Uterus (tissue), 2 donors: ENCODE results near the gene IRX2.

Experiments used
- POLR2A ChIP-seq, 2 donors: fragments of 450-650 bp; IDR thresholded peaks; one replicate each; pipeline ENCODE4 v1.6.1; 2016; ENCODE audit warnings: antibody characterized with exemption in 2 of 2, mild to moderate bottlenecking in 1 of 2, moderate library complexity in 1 of 2
- TF ChIP-seq, protein P1 (sequence below), 4 experiments: fragments of 200-600 bp in 2 of 4; fragments of 450-650 bp in 2 of 4; sonication (generic) in 2 of 4; IDR thresholded peaks; one replicate each; pipeline ENCODE4 v1.5.1; 2016 to 2019; ENCODE audit warnings: antibody characterized with exemption in 4 of 4, mild to moderate bottlenecking in 2 of 4, moderate library complexity in 1 of 4

DNA sequence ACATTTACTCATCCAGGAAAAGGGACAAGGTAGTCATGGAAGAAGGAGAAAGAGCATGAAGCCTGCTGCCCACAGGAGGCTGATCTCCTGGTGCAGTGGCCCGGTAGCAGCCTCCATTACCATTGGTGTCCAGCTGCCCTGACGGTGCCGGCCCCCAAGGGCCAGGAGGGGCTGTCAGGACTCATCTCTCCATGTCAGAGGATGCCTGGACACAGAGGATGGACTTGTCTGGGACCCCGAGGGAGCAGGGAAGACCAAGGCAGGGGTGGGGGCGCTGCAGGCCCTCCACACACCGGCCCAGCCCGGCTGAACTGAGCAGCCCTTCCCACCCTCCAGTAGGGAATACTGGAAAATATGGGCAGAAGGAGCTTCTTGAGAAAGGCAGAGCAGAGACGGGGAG, 52.2 kb downstream of the IRX2 start:
- TF ChIP-seq, protein P1, sequence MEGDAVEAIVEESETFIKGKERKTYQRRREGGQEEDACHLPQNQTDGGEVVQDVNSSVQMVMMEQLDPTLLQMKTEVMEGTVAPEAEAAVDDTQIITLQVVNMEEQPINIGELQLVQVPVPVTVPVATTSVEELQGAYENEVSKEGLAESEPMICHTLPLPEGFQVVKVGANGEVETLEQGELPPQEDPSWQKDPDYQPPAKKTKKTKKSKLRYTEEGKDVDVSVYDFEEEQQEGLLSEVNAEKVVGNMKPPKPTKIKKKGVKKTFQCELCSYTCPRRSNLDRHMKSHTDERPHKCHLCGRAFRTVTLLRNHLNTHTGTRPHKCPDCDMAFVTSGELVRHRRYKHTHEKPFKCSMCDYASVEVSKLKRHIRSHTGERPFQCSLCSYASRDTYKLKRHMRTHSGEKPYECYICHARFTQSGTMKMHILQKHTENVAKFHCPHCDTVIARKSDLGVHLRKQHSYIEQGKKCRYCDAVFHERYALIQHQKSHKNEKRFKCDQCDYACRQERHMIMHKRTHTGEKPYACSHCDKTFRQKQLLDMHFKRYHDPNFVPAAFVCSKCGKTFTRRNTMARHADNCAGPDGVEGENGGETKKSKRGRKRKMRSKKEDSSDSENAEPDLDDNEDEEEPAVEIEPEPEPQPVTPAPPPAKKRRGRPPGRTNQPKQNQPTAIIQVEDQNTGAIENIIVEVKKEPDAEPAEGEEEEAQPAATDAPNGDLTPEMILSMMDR (IDR thresholded peaks at IDR 0.05): no peak
- TF ChIP-seq POLR2A (IDR thresholded peaks at IDR 0.05): no peak
